H9 (cell line): ENCODE data around the gene HS3ST2. TPM values are rescaled to one million over a fixed set of nuclear protein-coding genes. Genes with fewer than 3 reads are reported as not detected.

Source experiments
- DNase-seq: peaks from one replicate; pipeline ENCODE4 v3.0.0-alpha.2; 2017
- H2AFZ ChIP-seq: one replicate; pipeline ENCODE4 v1.6.1; 2013; ENCODE audit warnings: mild to moderate bottlenecking, low read length, control low read depth, moderate library complexity
- H2AK5ac ChIP-seq: 2 replicates; pipeline ENCODE4 v1.6.1; 2013; ENCODE audit warnings: low read length, control low read depth, mixed read lengths; ENCODE audit not compliant: insufficient read length
- H2BK120ac ChIP-seq: one replicate; pipeline ENCODE4 v1.6.1; 2013; ENCODE audit warnings: low read depth, mild to moderate bottlenecking, low read length, control low read depth, inconsistent platforms; ENCODE audit not compliant: poor library complexity, severe bottlenecking
- H2BK12ac ChIP-seq: 2 replicates; pipeline ENCODE4 v1.6.1; 2013; ENCODE audit warnings: low read length, control low read depth, mixed read lengths, low read depth; ENCODE audit not compliant: insufficient read length
- H2BK15ac ChIP-seq: 2 replicates; pipeline ENCODE4 v1.6.1; 2013; ENCODE audit warnings: low read depth, low read length, control low read depth
- H2BK20ac ChIP-seq: one replicate; pipeline ENCODE4 v1.6.1; 2013; ENCODE audit warnings: low read depth, mild to moderate bottlenecking, low read length, control low read depth, inconsistent platforms; ENCODE audit not compliant: poor library complexity, severe bottlenecking
- H2BK5ac ChIP-seq: 2 replicates; pipeline ENCODE4 v1.6.1; 2013; ENCODE audit warnings: low read length, control low read depth, mixed read lengths; ENCODE audit not compliant: insufficient read length
- H3K14ac ChIP-seq: 2 replicates; pipeline ENCODE4 v1.6.1; 2013; ENCODE audit warnings: low read length, control low read depth; ENCODE audit not compliant: insufficient read depth
- H3K18ac ChIP-seq: 2 replicates; pipeline ENCODE4 v1.6.1; 2013; ENCODE audit warnings: low read depth, mild to moderate bottlenecking, mixed read lengths, low read length, control low read depth; ENCODE audit not compliant: insufficient read length
- H3K23ac ChIP-seq: 2 replicates; pipeline ENCODE4 v1.6.1; 2013; ENCODE audit warnings: low read length, control low read depth, mixed read lengths, low read depth; ENCODE audit not compliant: insufficient read length
- H3K23me2 ChIP-seq: 2 replicates; pipeline ENCODE4 v1.6.1; 2013; ENCODE audit warnings: low read depth, mild to moderate bottlenecking, mixed read lengths, low read length, control low read depth; ENCODE audit not compliant: insufficient read length, poor library complexity, severe bottlenecking
- H3K27ac ChIP-seq: 2 replicates; pipeline ENCODE4 v1.5.1; 2013; ENCODE audit warnings: low read length, control low read depth, mixed read lengths, low read depth; ENCODE audit not compliant: insufficient read length
- H3K27me3 ChIP-seq: 2 replicates; pipeline ENCODE4 v1.6.1; 2013; ENCODE audit warnings: low read length, control low read depth, inconsistent platforms; ENCODE audit not compliant: insufficient read depth
- H3K4ac ChIP-seq: 2 replicates; pipeline ENCODE4 v1.6.1; 2013; ENCODE audit warnings: low read depth, mild to moderate bottlenecking, control low read depth, inconsistent platforms, low read length, moderate library complexity
- H3K4me1 ChIP-seq: 2 replicates; pipeline ENCODE4 v1.6.1; 2013; ENCODE audit warnings: low read length, control low read depth, inconsistent platforms; ENCODE audit not compliant: insufficient read depth
- H3K4me2 ChIP-seq: 2 replicates; pipeline ENCODE4 v1.6.1; 2013; ENCODE audit warnings: low read length, control low read depth, mixed read lengths; ENCODE audit not compliant: insufficient read length, insufficient read depth
- H3K56ac ChIP-seq: 2 replicates; pipeline ENCODE4 v1.6.1; 2013; ENCODE audit warnings: low read depth, mild to moderate bottlenecking, mixed read lengths, low read length, control low read depth; ENCODE audit not compliant: insufficient read length
- H3K79me1 ChIP-seq: 2 replicates; pipeline ENCODE4 v1.6.1; 2013; ENCODE audit warnings: low read depth, mild to moderate bottlenecking, moderate library complexity, low read length, control low read depth, inconsistent platforms; ENCODE audit not compliant: insufficient read depth, poor library complexity, severe bottlenecking
- H3K79me2 ChIP-seq: 2 replicates; pipeline ENCODE4 v1.6.1; 2013; ENCODE audit warnings: low read length, control low read depth, inconsistent platforms; ENCODE audit not compliant: insufficient read depth
- H3K9ac ChIP-seq: 2 replicates; pipeline ENCODE4 v1.6.1; 2013; ENCODE audit warnings: low read length, control low read depth, mixed read lengths; ENCODE audit not compliant: insufficient read length; ENCODE audit errors: extremely low read depth
- H3K9me3 ChIP-seq: one replicate; pipeline ENCODE4 v1.6.1; 2013; ENCODE audit warnings: low read depth, low read length, inconsistent platforms; ENCODE audit not compliant: control insufficient read depth
- H3T11ph ChIP-seq: one replicate; pipeline ENCODE4 v1.6.1; 2013; ENCODE audit warnings: mild to moderate bottlenecking, low read length, control low read depth, inconsistent platforms
- H4K20me1 ChIP-seq: one replicate; pipeline ENCODE4 v1.6.1; 2013; ENCODE audit not compliant: control insufficient read depth, insufficient read length, insufficient read depth
- H4K5ac ChIP-seq: 2 replicates; pipeline ENCODE4 v1.6.1; 2013; ENCODE audit warnings: low read depth, mild to moderate bottlenecking, mixed read lengths, low read length, control low read depth; ENCODE audit not compliant: insufficient read length
- H4K8ac ChIP-seq: replicated peaks from 2 replicates; pipeline ENCODE4 v1.6.1; 2013; ENCODE audit warnings: low read length, control low read depth, mixed read lengths, low read depth; ENCODE audit not compliant: insufficient read length
- H4K91ac ChIP-seq: 2 replicates; pipeline ENCODE4 v1.6.1; 2013; ENCODE audit warnings: low read depth, mild to moderate bottlenecking, moderate library complexity, mixed read lengths, low read length, control low read depth; ENCODE audit not compliant: insufficient read length
- H3K27ac Mint-ChIP-seq, 3 experiments: 2 replicates in 2 of 3; 3 replicates in 1 of 3; pipeline ENCODE4 v1.8.0; 2020 to 2021; ENCODE audit warnings: mixed read lengths in 3 of 3, mild to moderate bottlenecking in 1 of 3, moderate library complexity in 1 of 3
- H3K27me3 Mint-ChIP-seq: 2 replicates; pipeline ENCODE4 v1.8.0; 2021; ENCODE audit warnings: low read depth, mild to moderate bottlenecking, moderate library complexity, mixed read lengths
- H3K36me3 Mint-ChIP-seq, 3 experiments: 2 replicates in 2 of 3; 3 replicates in 1 of 3; pipeline ENCODE4 v1.8.0; 2020 to 2021; ENCODE audit warnings: low read depth in 3 of 3, mixed read lengths in 3 of 3; ENCODE audit not compliant: insufficient read depth in 1 of 3
- H3K4me1 Mint-ChIP-seq, 2 experiments: 2 replicates each; pipeline ENCODE4 v1.8.0; 2020; ENCODE audit warnings: mixed read lengths in 2 of 2
- H3K4me3 Mint-ChIP-seq, 2 experiments: 2 replicates in 1 of 2; 3 replicates in 1 of 2; pipeline ENCODE4 v1.8.0; 2020 to 2021; ENCODE audit warnings: mild to moderate bottlenecking in 2 of 2, mixed read lengths in 2 of 2, moderate library complexity in 1 of 2
- H3K9me3 Mint-ChIP-seq, 2 experiments: 2 replicates in 1 of 2; 3 replicates in 1 of 2; pipeline ENCODE4 v1.8.0; 2020; ENCODE audit warnings: mild to moderate bottlenecking in 2 of 2, mixed read lengths in 2 of 2, moderate library complexity in 1 of 2
- total RNA-seq: library from RNA; stranded (reverse); gene quantifications from 2 replicates; pipeline ENCODE4 v1.2.1, GENCODE V29; 2021
- TF ChIP-seq, protein P1 (sequence below): fragments of 200-600 bp; sonication (generic); conservative IDR thresholded peaks from 3 replicates; pipeline ENCODE4 v1.8.0; 2021; ENCODE audit warnings: antibody characterized with exemption, mild to moderate bottlenecking

The HS3ST2 gene
- total RNA-seq, 1 experiment from 2014 or later: 3.1 TPM

- Histone ChIP-seq H3K14ac (no peak overlapping the region), H3T11ph (no peak overlapping the region), H4K20me1 (no peaks in the 10 kb centered on the region), H2BK120ac (no peak overlapping the region), H2BK12ac (no peak overlapping the region), H2AFZ (no peak overlapping the region), H2BK20ac (peak overlapping the region; percentile 49), H3K4ac (no peak overlapping the region), H3K23ac (no peak overlapping the region), H3K9me3 (no peaks in the 10 kb centered on the region), H4K8ac (no peak overlapping the region), H2BK15ac (no peak overlapping the region), H3K56ac (no peak overlapping the region), H4K91ac (no peak overlapping the region), H2AK5ac (no peak overlapping the region), H3K79me1 (no peaks in the 10 kb centered on the region), H3K27me3 (no peaks in the 10 kb centered on the region), H3K18ac (no peak overlapping the region), H3K4me1 (no peaks in the 10 kb centered on the region), H3K79me2 (no peaks in the 10 kb centered on the region), H2BK5ac (no peak overlapping the region), H3K27ac (no peak overlapping the region), H4K5ac (no peak overlapping the region), H3K23me2 (no peaks in the 10 kb centered on the region), H3K4me2 (no peak overlapping the region), H3K9ac (no peak overlapping the region)
- Mint-ChIP-seq H3K9me3 (peaks cover 17 to 19% of the 10 kb centered on the region in 2 experiments; a peak in 4 of 5 replicates), H3K4me1 (peaks cover 14 to 17% of the 10 kb centered on the region in 2 experiments), H3K36me3 (peaks cover 8 to 21% (median 16%) of the 10 kb centered on the region in 3 experiments; a peak in 6 of 7 replicates), H3K27ac (no peak overlapping the region), H3K4me3 (no peak overlapping the region), H3K27me3 (no peaks in the 10 kb centered on the region; the same call in 1 of the 2 replicates)
- DNase-seq: no peak
- TF ChIP-seq, protein P1, sequence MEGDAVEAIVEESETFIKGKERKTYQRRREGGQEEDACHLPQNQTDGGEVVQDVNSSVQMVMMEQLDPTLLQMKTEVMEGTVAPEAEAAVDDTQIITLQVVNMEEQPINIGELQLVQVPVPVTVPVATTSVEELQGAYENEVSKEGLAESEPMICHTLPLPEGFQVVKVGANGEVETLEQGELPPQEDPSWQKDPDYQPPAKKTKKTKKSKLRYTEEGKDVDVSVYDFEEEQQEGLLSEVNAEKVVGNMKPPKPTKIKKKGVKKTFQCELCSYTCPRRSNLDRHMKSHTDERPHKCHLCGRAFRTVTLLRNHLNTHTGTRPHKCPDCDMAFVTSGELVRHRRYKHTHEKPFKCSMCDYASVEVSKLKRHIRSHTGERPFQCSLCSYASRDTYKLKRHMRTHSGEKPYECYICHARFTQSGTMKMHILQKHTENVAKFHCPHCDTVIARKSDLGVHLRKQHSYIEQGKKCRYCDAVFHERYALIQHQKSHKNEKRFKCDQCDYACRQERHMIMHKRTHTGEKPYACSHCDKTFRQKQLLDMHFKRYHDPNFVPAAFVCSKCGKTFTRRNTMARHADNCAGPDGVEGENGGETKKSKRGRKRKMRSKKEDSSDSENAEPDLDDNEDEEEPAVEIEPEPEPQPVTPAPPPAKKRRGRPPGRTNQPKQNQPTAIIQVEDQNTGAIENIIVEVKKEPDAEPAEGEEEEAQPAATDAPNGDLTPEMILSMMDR: no peak
These were observed 50.4 kb downstream of the HS3ST2 start for GRCh38 chr16:22864375-22864774.
